GM12878 (cell line): ENCODE data around the gene PQBP1. TPM values are rescaled to one million over a fixed set of nuclear protein-coding genes. Genes with fewer than 3 reads are reported as not detected.

Source experiments
- BCL11A ChIP-seq: IDR thresholded peaks from 2 replicates; pipeline ENCODE4 v1.6.1; 2011; ENCODE audit warnings: low read depth, low read length
- BRCA1 ChIP-seq: IDR thresholded peaks from 2 replicates; pipeline ENCODE4 v1.6.1; 2011; ENCODE audit warnings: low read depth, low read length, improper control_type of control experiment
- CEBPZ ChIP-seq: fragments of 150-350 bp; IDR thresholded peaks from 2 replicates; pipeline ENCODE4 v1.6.1; 2016; ENCODE audit warnings: low read depth, low read length
- CHD2 ChIP-seq: IDR thresholded peaks from 2 replicates; pipeline ENCODE4 v1.6.1; 2011; ENCODE audit warnings: low read depth, low read length, improper control_type of control experiment, borderline replicate concordance
- EP300 ChIP-seq, 2 experiments: fragments of 150-350 bp in 1 of 2; IDR thresholded peaks; 2 replicates each; pipeline ENCODE4 v1.6.1; 2011 to 2012; ENCODE audit warnings: low read depth in 2 of 2, low read length in 2 of 2, borderline replicate concordance in 1 of 2, improper control_type of control experiment in 1 of 2, inconsistent platforms in 1 of 2; ENCODE audit not compliant: control insufficient read depth in 1 of 2
- ETV6 ChIP-seq, 2 experiments: fragments of 450-650 bp in 1 of 2; IDR thresholded peaks in 1 of 2; conservative IDR thresholded peaks in 1 of 2; 2 replicates each; pipeline ENCODE4 v1.6.1; 2014; ENCODE audit warnings: antibody characterized with exemption in 1 of 2, borderline replicate concordance in 1 of 2, low read depth in 1 of 2, mild to moderate bottlenecking in 1 of 2, moderate library complexity in 1 of 2
- IRF3 ChIP-seq: fragments of 450-650 bp; IDR thresholded peaks from 2 replicates; pipeline ENCODE4 v1.6.1; 2014; ENCODE audit warnings: mild to moderate bottlenecking
- IRF5 ChIP-seq: fragments of 450-650 bp; IDR thresholded peaks from 2 replicates; pipeline ENCODE4 v1.6.1; 2017; ENCODE audit warnings: borderline replicate concordance
- MTA2 ChIP-seq: fragments of 450-650 bp; IDR thresholded peaks from 2 replicates; pipeline ENCODE4 v1.6.1; 2016; ENCODE audit warnings: low read depth, mild to moderate bottlenecking, moderate library complexity
- MYB ChIP-seq: fragments of 150-350 bp; IDR thresholded peaks from 2 replicates; pipeline ENCODE4 v1.6.1; 2014; ENCODE audit warnings: mild to moderate bottlenecking, low read depth, low read length, borderline replicate concordance
- NBN ChIP-seq: fragments of 450-650 bp; IDR thresholded peaks from 2 replicates; pipeline ENCODE4 v1.6.1; 2016
- PKNOX1 ChIP-seq: fragments of 450-650 bp; IDR thresholded peaks from 2 replicates; pipeline ENCODE4 v1.6.1; 2016; ENCODE audit warnings: mild to moderate bottlenecking
- TAF1 ChIP-seq: IDR thresholded peaks from 2 replicates; pipeline ENCODE4 v1.6.1; 2011; ENCODE audit warnings: mild to moderate bottlenecking, low read depth, low read length, borderline replicate concordance
- ZNF592 ChIP-seq: fragments of 450-650 bp; IDR thresholded peaks from 2 replicates; pipeline ENCODE4 v1.6.1; 2017; ENCODE audit warnings: mild to moderate bottlenecking, moderate library complexity
- ZSCAN29 ChIP-seq: fragments of 450-650 bp; IDR thresholded peaks from 2 replicates; pipeline ENCODE4 v1.6.1; 2017; ENCODE audit warnings: mild to moderate bottlenecking, moderate library complexity
- polyA plus RNA-seq, 11 experiments: library from polyadenylated mRNA; depleted of rRNA in 4 of 11; unstranded in 6 of 11; stranded (reverse) in 5 of 11; fragments of >200 nt; fragmentation: Nextera tagmentation in 4 of 11; fragmentation: Illumina TruSeq in 1 of 11; extraction: Ambion mirVana in 4 of 11; extraction: Trizol in 1 of 11; gene quantifications; 1 replicate in 1 of 11; 2 replicates in 10 of 11; pipeline versions ENCODE4 v1.2.1 to v1.2.3, GENCODE V29; 2011 to 2016; ENCODE audit warnings: inconsistent platforms in 2 of 11, missing spikeins in 2 of 11, low read depth in 1 of 11
- total RNA-seq, 4 experiments: library from RNA; depleted of rRNA in 3 of 4; stranded (reverse); fragments of >200 nt in 3 of 4; fragmentation: Illumina TruSeq in 1 of 4; extraction: Trizol in 1 of 4; gene quantifications; 2 replicates each; pipeline versions ENCODE4 v1.2.1 to v1.2.3, GENCODE V29; 2013 to 2021

Gene PQBP1
- total and polyA plus RNA-seq, 10 of the 15 experiments (the other 5 are each of a cell fraction or from before 2014, with no cell fraction given) = 12.5 to 74.8 (median 68.5) TPM

- TF ChIP-seq MYB = no peak
- TF ChIP-seq TAF1 = peak; percentile 53; the same call in 1 of the 2 replicates
- peak; percentile 88 for TF ChIP-seq MTA2
- peak; percentile 62 for TF ChIP-seq BCL11A
- TF ChIP-seq BRCA1 = no peak
- TF ChIP-seq ETV6 (conservative IDR thresholded peaks at IDR 0.05 in 1 of 2, IDR thresholded peaks at IDR 0.05 in 1 of 2; ENCODE audit: borderline replicate concordance in 1 of 2, low read depth in 1 of 2) = peak in 1 of 2 experiments; percentile 62; a peak in 1 of 4 replicates
- no peak for TF ChIP-seq IRF5
- peak; percentile 21; the same call in 1 of the 2 replicates for TF ChIP-seq ZNF592
- TF ChIP-seq PKNOX1 = peak; percentile 19; the same call in 1 of the 2 replicates
- no peak for TF ChIP-seq CEBPZ
- peak; percentile 91 for TF ChIP-seq NBN
- TF ChIP-seq EP300 (IDR thresholded peaks at IDR 0.05; ENCODE audit: borderline replicate concordance in 1 of 2, control insufficient read depth in 1 of 2, low read depth in 2 of 2, low read length in 2 of 2) = peak; percentile 97 to 98
- TF ChIP-seq ZSCAN29 = no peak
- no peak for TF ChIP-seq IRF3
- TF ChIP-seq CHD2 = peak; percentile 84
These were observed 39.6 kb downstream of the PQBP1 start (continued) for GRCh38 chrX:48937054-48937907.
